Fibroblast of lung (primary cell): ENCODE measurements around the gene ETNK2. TPM values are rescaled to one million over a fixed set of nuclear protein-coding genes. Genes with fewer than 3 reads are reported as not detected.

Experiments used
- DNase-seq, 2 donors: peaks; one replicate each; pipeline versions ENCODE4 v3.0.0 to v3.0.0-alpha.2; 2010; ENCODE audit warnings: low read depth in 2 of 2
- H2AFZ ChIP-seq: 2 replicates; pipeline ENCODE4 v1.5.1; 2012; ENCODE audit warnings: low read length, control low read depth, inconsistent platforms
- H3K27ac ChIP-seq: 2 replicates; pipeline ENCODE4 v1.5.1; 2011; ENCODE audit warnings: low read length, control low read depth; ENCODE audit not compliant: insufficient read depth
- H3K27me3 ChIP-seq: 2 replicates; pipeline ENCODE4 v1.5.1; 2011; ENCODE audit warnings: mild to moderate bottlenecking, low read length; ENCODE audit not compliant: control insufficient read depth, insufficient read depth
- H3K36me3 ChIP-seq: 2 replicates; pipeline ENCODE4 v1.5.1; 2011; ENCODE audit warnings: low read length; ENCODE audit not compliant: control insufficient read depth, insufficient read depth
- H3K4me1 ChIP-seq: 2 replicates; pipeline ENCODE4 v1.5.1; 2011; ENCODE audit warnings: low read length; ENCODE audit not compliant: control insufficient read depth, insufficient read depth; ENCODE audit errors: extremely low read depth
- H3K4me2 ChIP-seq: 2 replicates; pipeline ENCODE4 v1.5.1; 2011; ENCODE audit warnings: low read length, control low read depth; ENCODE audit not compliant: insufficient read depth; ENCODE audit errors: extremely low read depth
- H3K4me3 ChIP-seq, 4 experiments: fragments of 200-600 bp in 1 of 4; sonication (generic) in 1 of 4; replicated peaks in 1 of 4; 2 replicates each; pipeline ENCODE4 v1.5.1; 2011 to 2016; ENCODE audit warnings: low read length in 4 of 4, low read depth in 3 of 4, mild to moderate bottlenecking in 3 of 4, control low read depth in 2 of 4, inconsistent platforms in 1 of 4, mixed read lengths in 1 of 4; ENCODE audit not compliant: insufficient read depth in 1 of 4; ENCODE audit errors: control extremely low read depth in 1 of 4
- H3K79me2 ChIP-seq: 2 replicates; pipeline ENCODE4 v1.5.1; 2012; ENCODE audit warnings: mild to moderate bottlenecking, low read length, inconsistent platforms; ENCODE audit not compliant: control insufficient read depth, insufficient read depth
- H3K9ac ChIP-seq: 2 replicates; pipeline ENCODE4 v1.5.1; 2011; ENCODE audit warnings: mild to moderate bottlenecking, low read length, control low read depth; ENCODE audit not compliant: insufficient read depth
- H3K9me3 ChIP-seq: 2 replicates; pipeline ENCODE4 v1.5.1; 2012; ENCODE audit warnings: low read depth, low read length; ENCODE audit not compliant: control insufficient read depth, insufficient read depth
- H4K20me1 ChIP-seq: 2 replicates; pipeline ENCODE4 v1.5.1; 2011; ENCODE audit warnings: low read length; ENCODE audit not compliant: control insufficient read depth, insufficient read depth; ENCODE audit errors: extremely low read depth
- CTCF ChIP-seq, 2 donors: IDR thresholded peaks in 1 of 2; conservative IDR thresholded peaks in 1 of 2; 1 replicate in 1 of 2; 2 replicates in 1 of 2; pipeline ENCODE4 v1.5.1; 2011 to 2012; ENCODE audit warnings: low read length in 2 of 2, control low read depth in 1 of 2, inconsistent platforms in 1 of 2, low read depth in 1 of 2, mild to moderate bottlenecking in 1 of 2
- EZH2 ChIP-seq: IDR thresholded peaks from 2 replicates; pipeline ENCODE4 v1.5.1; 2012; ENCODE audit warnings: low read length, control low read depth, mild to moderate bottlenecking; ENCODE audit errors: missing control alignments
- polyA plus RNA-seq, 2 donors: library from polyadenylated mRNA; depleted of rRNA in 1 of 2; stranded (reverse) in 1 of 2; unstranded in 1 of 2; fragments of >200 nt; gene quantifications; 2 replicates each; pipeline ENCODE4 v1.2.1, GENCODE V29; 2011 to 2012; ENCODE audit warnings: missing spikeins in 1 of 2
- total RNA-seq: library from RNA; depleted of rRNA; stranded (reverse); fragments of >200 nt; gene quantifications from 2 replicates; pipeline ENCODE4 v1.2.1, GENCODE V29; 2014

ETNK2 gene
- total and polyA plus RNA-seq, 2 donors (not counting 1 experiment from before 2014, with no cell fraction given) = 1.7 to 4.0 TPM

GRCh38 chr1:204112876-204113730, 38.7 kb downstream of the ETNK2 start:
- H2AFZ ChIP-seq = no peak overlapping the region
- H4K20me1 ChIP-seq = no peaks in the 10 kb centered on the region
- H3K27me3 ChIP-seq = no peaks in the 10 kb centered on the region
- TF ChIP-seq EZH2 (no peak), CTCF (conservative IDR thresholded peaks at IDR 0.05 in 1 of 2, IDR thresholded peaks at IDR 0.05 in 1 of 2; ENCODE audit: low read depth in 1 of 2, low read length in 2 of 2) (no peak)
- H3K4me1 ChIP-seq = no peaks in the 10 kb centered on the region
- no peaks in the 10 kb centered on the region for H3K36me3 ChIP-seq
- no peak overlapping the region for H3K4me3 ChIP-seq
- H3K4me2 ChIP-seq = no peak overlapping the region
- H3K79me2 ChIP-seq = no peaks in the 10 kb centered on the region
- no peaks in the 10 kb centered on the region for H3K9me3 ChIP-seq
- H3K27ac ChIP-seq = no peak overlapping the region
- H3K9ac ChIP-seq = no peak overlapping the region
- no peak for DNase-seq

GRCh38 chr1:204110894-204111633, 40.8 kb downstream of the ETNK2 start:
- H2AFZ ChIP-seq = no peak overlapping the region
- H3K27me3 ChIP-seq = no peaks in the 10 kb centered on the region
- no peaks in the 10 kb centered on the region for H4K20me1 ChIP-seq
- no peaks in the 10 kb centered on the region for H3K36me3 ChIP-seq
- no peak overlapping the region for H3K9ac ChIP-seq
- no peak for DNase-seq
- no peak overlapping the region for H3K27ac ChIP-seq
- no peak for TF ChIP-seq EZH2
- no peaks in the 10 kb centered on the region for H3K9me3 ChIP-seq
- H3K79me2 ChIP-seq = no peaks in the 10 kb centered on the region
- no peak overlapping the region for H3K4me3 ChIP-seq
- H3K4me1 ChIP-seq = no peaks in the 10 kb centered on the region
- no peak overlapping the region for H3K4me2 ChIP-seq

GRCh38 chr1:204108312-204109141, 43.3 kb downstream of the ETNK2 start:
- no peak overlapping the region for H2AFZ ChIP-seq

More at GRCh38 chr1:204108312-204109141, 43.3 kb downstream of the ETNK2 start:
- Histone ChIP-seq H3K4me2 (no peak overlapping the region), H3K4me3 (no peak overlapping the region), H4K20me1 (no peaks in the 10 kb centered on the region), H3K36me3 (no peaks in the 10 kb centered on the region), H3K27me3 (no peaks in the 10 kb centered on the region), H3K9ac (no peak overlapping the region), H3K27ac (no peak overlapping the region), H3K9me3 (no peaks in the 10 kb centered on the region), H3K79me2 (no peaks in the 10 kb centered on the region), H3K4me1 (peaks cover 9% of the 10 kb centered on the region)
- no peak for TF ChIP-seq EZH2
- TF ChIP-seq CTCF (conservative IDR thresholded peaks at IDR 0.05 in 1 of 2, IDR thresholded peaks at IDR 0.05 in 1 of 2; ENCODE audit: low read depth in 1 of 2, low read length in 2 of 2) = no peak
- DNase-seq = no peak
